Astrocyte (in vitro differentiated cells and primary cell): ENCODE data around the gene TRIP13. TPM values are rescaled to one million over a fixed set of nuclear protein-coding genes. Genes with fewer than 3 reads are reported as not detected.

Experiments
- DNase-seq: peaks from one replicate; pipeline ENCODE4 v3.0.0-alpha.2; 2010; ENCODE audit warnings: low read depth
- FAIRE-seq: peaks from 2 replicates; lab custom pipeline; 2011; peaks lifted over from hg19 to GRCh38; lab: Jason Lieb, UNC
- H2AFZ ChIP-seq: 2 replicates; pipeline ENCODE4 v1.6.0; 2012; ENCODE audit warnings: low read depth, low read length, inconsistent platforms
- H3K27ac ChIP-seq: 2 replicates; pipeline ENCODE4 v1.5.1; 2011; ENCODE audit warnings: low read depth, low read length, inconsistent platforms
- H3K27me3 ChIP-seq: 2 replicates; pipeline ENCODE4 v1.6.0; 2011; ENCODE audit warnings: low read length, inconsistent platforms; ENCODE audit not compliant: insufficient read depth
- H3K36me3 ChIP-seq: 2 replicates; pipeline ENCODE4 v1.5.1; 2011; ENCODE audit warnings: low read length, inconsistent platforms; ENCODE audit not compliant: insufficient read depth
- H3K4me1 ChIP-seq: 2 replicates; pipeline ENCODE4 v1.5.1; 2011; ENCODE audit warnings: low read length, inconsistent platforms; ENCODE audit not compliant: insufficient read depth
- H3K4me2 ChIP-seq: 2 replicates; pipeline ENCODE4 v1.6.0; 2012; ENCODE audit warnings: low read length, inconsistent platforms
- H3K4me3 ChIP-seq: 2 replicates; pipeline ENCODE4 v1.5.1; 2011; ENCODE audit warnings: low read depth, mild to moderate bottlenecking, low read length, inconsistent platforms; ENCODE audit not compliant: insufficient read depth
- H3K79me2 ChIP-seq: 2 replicates; pipeline ENCODE4 v1.6.0; 2012; ENCODE audit warnings: mild to moderate bottlenecking, low read length, inconsistent platforms; ENCODE audit not compliant: insufficient read depth
- H3K9ac ChIP-seq: 2 replicates; pipeline ENCODE4 v1.6.0; 2012; ENCODE audit warnings: mild to moderate bottlenecking, low read length, inconsistent platforms
- H3K9me3 ChIP-seq: 2 replicates; pipeline ENCODE4 v1.5.1; 2012; ENCODE audit warnings: low read depth, mild to moderate bottlenecking, low read length, inconsistent platforms; ENCODE audit not compliant: insufficient read depth
- H4K20me1 ChIP-seq: 2 replicates; pipeline ENCODE4 v1.6.0; 2012; ENCODE audit warnings: low read length, inconsistent platforms; ENCODE audit not compliant: insufficient read depth
- H3K27ac Mint-ChIP-seq: one replicate; pipeline ENCODE4 v1.8.0; 2021; ENCODE audit warnings: mild to moderate bottlenecking, mixed read lengths; ENCODE audit not compliant: unreplicated experiment
- H3K27me3 Mint-ChIP-seq: one replicate; pipeline ENCODE4 v1.8.0; 2021; ENCODE audit warnings: low read depth, mixed read lengths; ENCODE audit not compliant: unreplicated experiment
- H3K36me3 Mint-ChIP-seq: one replicate; pipeline ENCODE4 v1.8.0; 2021; ENCODE audit warnings: low read depth, mixed read lengths; ENCODE audit not compliant: unreplicated experiment
- H3K4me1 Mint-ChIP-seq: one replicate; pipeline ENCODE4 v1.8.0; 2021; ENCODE audit warnings: low read depth, mixed read lengths; ENCODE audit not compliant: unreplicated experiment
- H3K4me3 Mint-ChIP-seq: one replicate; pipeline ENCODE4 v1.8.0; 2021; ENCODE audit warnings: mild to moderate bottlenecking, moderate library complexity, mixed read lengths; ENCODE audit not compliant: unreplicated experiment
- H3K9me3 Mint-ChIP-seq: one replicate; pipeline ENCODE4 v1.8.0; 2021; ENCODE audit warnings: mild to moderate bottlenecking, mixed read lengths; ENCODE audit not compliant: unreplicated experiment
- CTCF ChIP-seq: IDR thresholded peaks from 2 replicates; pipeline ENCODE4 v1.5.1; 2011; ENCODE audit warnings: low read depth, mild to moderate bottlenecking, inconsistent platforms, low read length, moderate library complexity; ENCODE audit not compliant: insufficient read depth
- EZH2 ChIP-seq: IDR thresholded peaks from 2 replicates; pipeline ENCODE4 v1.6.1; 2012; ENCODE audit warnings: mild to moderate bottlenecking, low read length, inconsistent platforms; ENCODE audit not compliant: insufficient read depth
- total RNA-seq: library from RNA; stranded (reverse); gene quantifications from 2 replicates; pipeline ENCODE4 v1.2.1, GENCODE V29; 2021

TRIP13 gene
- total RNA-seq, 1 donor from 2014 or later: 7.3 TPM

GRCh38 chr5:910769-911160 lies 18.1 kb downstream of the TRIP13 start:
- FAIRE-seq (no peak), DNase-seq (no peak)
- peaks cover 3% of the 10 kb centered on the region for H3K27me3 ChIP-seq
- no peak overlapping the region for H3K27ac ChIP-seq
- peaks cover 21% of the 10 kb centered on the region for H3K36me3 Mint-ChIP-seq
- peak overlapping the region; percentile 11 for H3K27ac Mint-ChIP-seq
- H3K27me3 Mint-ChIP-seq: peaks cover 3% of the 10 kb centered on the region
- H3K79me2 ChIP-seq: no peaks in the 10 kb centered on the region
- H3K9me3 ChIP-seq: no peaks in the 10 kb centered on the region
- peaks cover 19% of the 10 kb centered on the region for H4K20me1 ChIP-seq
- H3K4me2 ChIP-seq: no peak overlapping the region
- TF ChIP-seq CTCF (no peak), EZH2 (no peak)
- peaks cover 19% of the 10 kb centered on the region for H3K4me1 ChIP-seq
- peaks cover 21% of the 10 kb centered on the region for H3K4me1 Mint-ChIP-seq
- no peaks in the 10 kb centered on the region for H3K9me3 Mint-ChIP-seq
- no peak overlapping the region for H3K4me3 Mint-ChIP-seq
- H2AFZ ChIP-seq: no peak overlapping the region
- H3K4me3 ChIP-seq: no peak overlapping the region
- peaks cover 5% of the 10 kb centered on the region for H3K36me3 ChIP-seq
- no peak overlapping the region for H3K9ac ChIP-seq

DNA sequence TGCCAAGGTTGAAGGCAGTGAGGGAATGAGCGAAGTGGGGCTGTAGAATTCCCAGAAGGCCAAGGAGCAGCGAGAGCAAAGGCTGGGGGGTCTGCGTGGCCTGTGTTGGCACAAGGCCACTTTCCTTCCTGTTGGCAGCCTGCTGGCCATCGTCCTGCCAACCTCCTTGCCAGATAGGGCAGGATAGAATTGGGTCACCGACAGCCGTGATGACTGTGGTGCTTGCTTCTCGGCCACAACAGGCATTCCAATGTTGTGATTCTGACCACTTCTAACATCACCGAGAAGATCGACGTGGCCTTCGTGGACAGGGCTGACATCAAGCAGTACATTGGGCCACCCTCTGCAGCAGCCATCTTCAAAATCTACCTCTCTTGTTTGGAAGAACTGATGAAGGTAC lies 18.9 kb downstream of the TRIP13 start:
- H3K27ac ChIP-seq: peak overlapping the region; percentile 97
- H3K4me3 Mint-ChIP-seq: no peak overlapping the region
- peaks cover 19% of the 10 kb centered on the region for H4K20me1 ChIP-seq
- FAIRE-seq: peak; percentile 55
- no peak overlapping the region for H3K4me3 ChIP-seq
- peak overlapping the region; percentile 64 for H3K4me2 ChIP-seq
- DNase-seq: peak; percentile 94
- no peak overlapping the region for H2AFZ ChIP-seq
- H3K27ac Mint-ChIP-seq: no peak overlapping the region
- peaks cover 28% of the 10 kb centered on the region for H3K4me1 Mint-ChIP-seq
- peaks cover 19% of the 10 kb centered on the region for H3K4me1 ChIP-seq
- H3K9me3 Mint-ChIP-seq: no peaks in the 10 kb centered on the region
- H3K36me3 ChIP-seq: peaks cover 6% of the 10 kb centered on the region
- peak overlapping the region; percentile 81 for H3K9ac ChIP-seq
- H3K27me3 ChIP-seq: peaks cover 3% of the 10 kb centered on the region
- H3K36me3 Mint-ChIP-seq: peaks cover 21% of the 10 kb centered on the region
- no peaks in the 10 kb centered on the region for H3K79me2 ChIP-seq
- TF ChIP-seq CTCF (no peak), EZH2 (no peak)
- H3K9me3 ChIP-seq: no peaks in the 10 kb centered on the region
- H3K27me3 Mint-ChIP-seq: peaks cover 3% of the 10 kb centered on the region

DNA sequence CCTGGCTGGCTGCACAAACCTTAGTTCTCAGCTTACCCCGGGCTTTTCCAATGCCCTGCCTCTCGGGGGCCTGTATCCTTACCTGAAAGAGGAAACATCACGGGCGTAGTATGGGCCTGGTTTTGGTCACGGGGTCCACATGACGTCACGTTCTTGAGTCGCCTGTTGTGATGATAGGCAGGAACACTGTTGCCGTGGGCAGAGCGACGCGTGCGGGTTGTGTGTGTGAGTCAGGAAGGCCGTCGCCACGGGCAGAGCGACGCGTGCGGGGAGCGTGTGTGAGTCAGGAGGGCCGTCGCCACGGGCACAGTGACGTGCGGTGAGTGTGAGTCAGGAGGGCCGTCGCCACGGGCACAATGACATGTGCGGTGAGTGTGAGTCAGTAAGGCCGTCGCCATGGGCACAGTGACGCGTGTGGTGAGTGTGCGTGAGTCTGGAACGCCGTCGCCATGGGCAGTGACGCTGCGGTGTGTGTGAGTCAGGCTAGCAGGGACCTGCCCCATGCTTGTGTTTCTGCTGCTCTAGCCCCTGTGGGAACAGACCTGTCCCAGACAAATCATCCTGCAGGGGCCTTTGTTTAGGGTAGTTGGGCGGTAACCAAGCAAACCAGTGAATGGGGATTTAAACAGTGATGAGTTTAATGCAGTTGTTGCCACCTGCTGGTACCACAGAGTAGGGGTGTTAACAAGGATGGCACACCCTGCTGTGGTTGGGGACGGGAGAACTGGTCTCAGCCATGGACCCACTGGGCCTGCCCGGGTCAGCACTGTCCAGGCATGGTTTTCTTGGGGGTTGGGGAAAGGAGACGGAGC lies 19.8 kb downstream of the TRIP13 start:
- Histone ChIP-seq H4K20me1 (peaks cover 19% of the 10 kb centered on the region), H3K27me3 (peaks cover 3% of the 10 kb centered on the region), H3K36me3 (peaks cover 10% of the 10 kb centered on the region), H2AFZ (peak overlapping the region; percentile 51), H3K9me3 (no peaks in the 10 kb centered on the region), H3K4me1 (peaks cover 19% of the 10 kb centered on the region), H3K4me3 (peak overlapping the region; percentile 27), H3K79me2 (no peaks in the 10 kb centered on the region), H3K27ac (peak overlapping the region; percentile 97), H3K9ac (peak overlapping the region; percentile 89), H3K4me2 (peak overlapping the region; percentile 74)
- Mint-ChIP-seq H3K27ac (peak overlapping the region; percentile 85), H3K4me1 (peaks cover 28% of the 10 kb centered on the region), H3K27me3 (peaks cover 3% of the 10 kb centered on the region), H3K36me3 (peaks cover 18% of the 10 kb centered on the region), H3K4me3 (peak overlapping the region; percentile 22), H3K9me3 (no peaks in the 10 kb centered on the region)
- peak; percentile 73 for FAIRE-seq
- TF ChIP-seq CTCF: peak; percentile 43
- no peak for TF ChIP-seq EZH2
- peak; percentile 99 for DNase-seq
